IMR-90 (cell line): Measurements from ENCODE around the gene PPP1R15A. TPM values are rescaled to one million over a fixed set of nuclear protein-coding genes. Genes with fewer than 3 reads are reported as not detected.

ENCODE experiments used
- ATAC-seq: fragments of 200-7000 bp; cut with Tn5 transposase; 2 replicates; pipeline ENCODE4 v1.9.1; 2020; ENCODE audit warnings: low read depth, mild to moderate bottlenecking, moderate library complexity
- BruUV-seq: library from RNA; stranded (reverse); fragments of 400-500 nt; replicated peaks from 2 replicates; lab custom pipeline; 2021; lab: Mats Ljungman, UMichigan
- CTCF ChIA-PET: fragments of 300-600 bp; formaldehyde crosslinking; extraction: SDS; loops from one replicate; lab custom pipeline; 2021; ENCODE audit warnings: antibody characterized with exemption; lab: Yijun Ruan, JAX
- POLR2A ChIA-PET: fragments of 300-600 bp; sonication (Branson Sonifier 250); formaldehyde crosslinking; loops from one replicate; lab custom pipeline; 2022; ENCODE audit warnings: antibody characterized with exemption; ENCODE audit not compliant: unreplicated experiment; lab: Charles Lee
- DNase-seq: peaks from one replicate; pipeline ENCODE4 v3.0.0; 2013
- H2AFZ ChIP-seq: replicated peaks from 2 replicates; pipeline ENCODE3; 2013; ENCODE audit warnings: low read length, mild to moderate bottlenecking; ENCODE audit not compliant: poor library complexity
- H2AK5ac ChIP-seq: 2 replicates; pipeline ENCODE4 v1.6.1; 2013; ENCODE audit warnings: low read depth, low read length, inconsistent platforms
- H2AK9ac ChIP-seq: replicated peaks from 2 replicates; pipeline ENCODE3; 2013; ENCODE audit warnings: mild to moderate bottlenecking, low read depth, low read length, moderate library complexity; ENCODE audit not compliant: poor library complexity
- H2BK120ac ChIP-seq: 2 replicates; pipeline ENCODE4 v1.6.1; 2013; ENCODE audit warnings: low read depth, low read length, inconsistent platforms
- H2BK15ac ChIP-seq: 3 replicates; pipeline ENCODE4 v1.6.1; 2013; ENCODE audit warnings: low read depth, low read length, inconsistent platforms
- H2BK20ac ChIP-seq: 2 replicates; pipeline ENCODE4 v1.6.1; 2013; ENCODE audit warnings: low read depth, mild to moderate bottlenecking, inconsistent platforms, low read length, moderate library complexity
- H2BK5ac ChIP-seq: 2 replicates; pipeline ENCODE4 v1.6.1; 2013; ENCODE audit warnings: mild to moderate bottlenecking, low read depth, low read length, inconsistent platforms; ENCODE audit not compliant: poor library complexity, severe bottlenecking
- H3K14ac ChIP-seq: replicated peaks from 2 replicates; pipeline ENCODE4 v1.6.1; 2013; ENCODE audit warnings: low read depth, low read length, inconsistent platforms
- H3K18ac ChIP-seq: 2 replicates; pipeline ENCODE4 v1.6.1; 2013; ENCODE audit warnings: low read depth, low read length, control low read depth
- H3K23ac ChIP-seq: 2 replicates; pipeline ENCODE4 v1.6.1; 2013; ENCODE audit warnings: low read depth, low read length, inconsistent platforms
- H3K27ac ChIP-seq: 2 replicates; pipeline ENCODE4 v1.5.1; 2013; ENCODE audit warnings: mild to moderate bottlenecking, control low read depth, low read length; ENCODE audit not compliant: insufficient read depth
- H3K27me3 ChIP-seq: 2 replicates; pipeline ENCODE4 v1.6.1; 2013; ENCODE audit warnings: low read length; ENCODE audit not compliant: control insufficient read depth, insufficient read depth
- H3K36me3 ChIP-seq: 2 replicates; pipeline ENCODE4 v1.6.1; 2013; ENCODE audit warnings: low read length, mixed read lengths; ENCODE audit not compliant: control insufficient read depth, insufficient read depth
- H3K4ac ChIP-seq: 2 replicates; pipeline ENCODE4 v1.6.1; 2013; ENCODE audit warnings: low read depth, low read length, inconsistent platforms
- H3K4me1 ChIP-seq: 2 replicates; pipeline ENCODE4 v1.6.1; 2013; ENCODE audit warnings: low read length, mixed read lengths; ENCODE audit not compliant: control insufficient read depth, insufficient read depth
- H3K4me2 ChIP-seq: 2 replicates; pipeline ENCODE4 v1.6.1; 2013; ENCODE audit warnings: low read depth, mild to moderate bottlenecking, control low read depth, low read length, moderate library complexity
- H3K4me3 ChIP-seq: 2 replicates; pipeline ENCODE4 v1.5.1; 2013; ENCODE audit warnings: low read depth, mild to moderate bottlenecking, control low read depth, low read length, moderate library complexity; ENCODE audit not compliant: insufficient read depth
- H3K56ac ChIP-seq: 2 replicates; pipeline ENCODE4 v1.6.1; 2013; ENCODE audit warnings: low read length, inconsistent platforms; ENCODE audit not compliant: insufficient read depth; ENCODE audit errors: extremely low read depth
- H3K79me1 ChIP-seq, 2 experiments: 2 replicates each; pipeline ENCODE4 v1.6.1; 2013; ENCODE audit warnings: low read length in 2 of 2, inconsistent platforms in 1 of 2, low read depth in 1 of 2
- H3K9ac ChIP-seq: 2 replicates; pipeline ENCODE4 v1.6.1; 2013; ENCODE audit warnings: low read depth, low read length, control low read depth
- H3K9me1 ChIP-seq: 2 replicates; pipeline ENCODE4 v1.6.1; 2013; ENCODE audit warnings: low read length, inconsistent platforms; ENCODE audit not compliant: insufficient read depth
- H3K9me3 ChIP-seq: 2 replicates; pipeline ENCODE4 v1.6.1; 2013; ENCODE audit warnings: low read length; ENCODE audit not compliant: control insufficient read depth, insufficient read depth
- H4K20me1 ChIP-seq: 2 replicates; pipeline ENCODE4 v1.6.1; 2013; ENCODE audit warnings: low read length, inconsistent platforms; ENCODE audit not compliant: insufficient read depth
- H4K5ac ChIP-seq: 2 replicates; pipeline ENCODE4 v1.6.1; 2013; ENCODE audit warnings: mild to moderate bottlenecking, low read depth, low read length, control low read depth
- H4K8ac ChIP-seq, 2 experiments: 2 replicates each; pipeline ENCODE4 v1.6.1; 2013; ENCODE audit warnings: low read depth in 2 of 2, low read length in 2 of 2, control low read depth in 1 of 2, inconsistent platforms in 1 of 2
- H4K91ac ChIP-seq: 2 replicates; pipeline ENCODE4 v1.6.1; 2013; ENCODE audit warnings: low read depth, low read length, inconsistent platforms; ENCODE audit not compliant: insufficient read depth
- RAD21 ChIP-seq: IDR thresholded peaks from 2 replicates; pipeline ENCODE4 v1.6.1; 2012; ENCODE audit warnings: low read length, improper control_type of control experiment
- WGBS, 2 experiments: methylation state at CpG; one replicate each; pipeline versions ENCODE4 v1.1.5 to v1.1.7; 2013; ENCODE audit warnings: missing lambda C conversion rate in 2 of 2; ENCODE audit not compliant: insufficient read length in 1 of 2; ENCODE audit errors: extremely low coverage in 2 of 2; 5-methylcytosine and 5-hydroxymethylcytosine counted together
- dilution Hi-C: fragments of 300-500 bp; cut with HindIII; formaldehyde crosslinking; loops from one replicate; pipeline ENCODE4 v1.14.3; 2018; ENCODE audit warnings: low sequenced_read_pairs; ENCODE audit not compliant: unreplicated experiment
- in situ Hi-C: fragments of 300-500 bp; cut with MboI; formaldehyde crosslinking; loops from 3 replicates; pipeline ENCODE4 v1.14.3; 2019; ENCODE audit warnings: low sequenced_read_pairs, inconsistent platforms, mixed read lengths
- intact Hi-C: fragments of 100-400 bp; cut with micrococcal nuclease; formaldehyde crosslinking; loops from 2 replicates; pipeline ENCODE4 v1.10.0; 2022
- polyA plus RNA-seq, 3 experiments: library from polyadenylated mRNA; depleted of rRNA; stranded (reverse); fragments of >200 nt; gene quantifications; 2 replicates each; pipeline ENCODE4 v1.2.3, GENCODE V29; 2012; ENCODE audit warnings: low replicate concordance in 1 of 3
- total RNA-seq: library from RNA; depleted of rRNA; stranded (reverse); fragments of >200 nt; gene quantifications from 2 replicates; pipeline ENCODE4 v1.2.3, GENCODE V29; 2012

The PPP1R15A gene
- total and polyA plus RNA-seq, 2 of the 4 experiments (the other 2 are of a cell fraction), result 26.7 to 87.7 TPM

- ChIA-PET CTCF (no interaction called here), POLR2A (no interaction called here)
- DNase-seq, result no peak
These were observed 15.3 kb upstream of the PPP1R15A start for GRCh38 chr19:48856921-48857320.

More at GRCh38 chr19:48856921-48857320, 15.3 kb upstream of the PPP1R15A start:
- no peaks in the 10 kb centered on the region for H3K27me3 ChIP-seq
- no peak overlapping the region for H3K9ac ChIP-seq
- no peak overlapping the region for H2AFZ ChIP-seq
- H2BK5ac ChIP-seq, result no peak overlapping the region
- peaks cover 43% of the 10 kb centered on the region for H3K36me3 ChIP-seq
- H3K56ac ChIP-seq, result no peak overlapping the region
- no peak overlapping the region for H2BK20ac ChIP-seq
- intact Hi-C loops (no loop called here), in situ Hi-C loops (no loop called here), dilution Hi-C loops (loop anchor here (10.0 kb wide), 1 partner anchor 52 kb away; no protein-coding TSS in a partner anchor)
- H3K4ac ChIP-seq, result no peak overlapping the region
- no TSS peak for BruUV-seq
- H3K4me1 ChIP-seq, result no peaks in the 10 kb centered on the region
- H3K27ac ChIP-seq, result no peak overlapping the region
- H4K20me1 ChIP-seq, result no peaks in the 10 kb centered on the region
- no peak overlapping the region for H3K4me2 ChIP-seq
- no peak for ATAC-seq
- H2BK15ac ChIP-seq, result no peak overlapping the region
- H3K9me3 ChIP-seq, result no peaks in the 10 kb centered on the region
- H3K14ac ChIP-seq, result no peak overlapping the region
- H3K23ac ChIP-seq, result no peak overlapping the region
- H4K91ac ChIP-seq, result no peak overlapping the region; the same call in 1 of the 2 replicates
- H3K9me1 ChIP-seq, result no peaks in the 10 kb centered on the region
- 100% methylated on average over 2 to 3 of the region's 6 CpGs for WGBS, 2 experiments
- H2AK9ac ChIP-seq, result no peak overlapping the region
- no peaks in the 10 kb centered on the region for H3K79me1 ChIP-seq
- H3K18ac ChIP-seq, result no peak overlapping the region
- no peak overlapping the region for H2AK5ac ChIP-seq
- no peak overlapping the region for H3K4me3 ChIP-seq
- TF ChIP-seq RAD21, result no peak
- no peak overlapping the region for H4K5ac ChIP-seq
- H2BK120ac ChIP-seq, result no peak overlapping the region
- H4K8ac ChIP-seq, result no peak overlapping the region
